ENCODE data around the gene DIS3L2.

The DIS3L2 gene

GRCh38 chr2:231924889-231925275 is 36.6 kb upstream of the DIS3L2 start:
- ATAC-seq (replicated peaks; ENCODE audit: extremely low read depth, poor library complexity, severe bottlenecking) = no peak
- H3K36me3 Mint-ChIP-seq (ENCODE audit: insufficient read depth) = no peaks in the 10 kb centered on the region
- peaks cover 76% of the 10 kb centered on the region for H3K27me3 Mint-ChIP-seq
- no peak overlapping the region for H3K27ac Mint-ChIP-seq (ENCODE audit: low read depth)
- no peaks in the 10 kb centered on the region for H3K9me3 Mint-ChIP-seq
- no peak for DNase-seq (ENCODE audit: low spot score in 2 of 2)
- peaks cover 10% of the 10 kb centered on the region for H3K4me1 Mint-ChIP-seq
- peak overlapping the region; percentile 54 for H3K4me3 Mint-ChIP-seq

GRCh38 chr2:231925303-231926179 is 36.0 kb upstream of the DIS3L2 start:
- H3K4me1 Mint-ChIP-seq = peaks cover 10% of the 10 kb centered on the region
- H3K27me3 Mint-ChIP-seq = peaks cover 73% of the 10 kb centered on the region

DNA sequence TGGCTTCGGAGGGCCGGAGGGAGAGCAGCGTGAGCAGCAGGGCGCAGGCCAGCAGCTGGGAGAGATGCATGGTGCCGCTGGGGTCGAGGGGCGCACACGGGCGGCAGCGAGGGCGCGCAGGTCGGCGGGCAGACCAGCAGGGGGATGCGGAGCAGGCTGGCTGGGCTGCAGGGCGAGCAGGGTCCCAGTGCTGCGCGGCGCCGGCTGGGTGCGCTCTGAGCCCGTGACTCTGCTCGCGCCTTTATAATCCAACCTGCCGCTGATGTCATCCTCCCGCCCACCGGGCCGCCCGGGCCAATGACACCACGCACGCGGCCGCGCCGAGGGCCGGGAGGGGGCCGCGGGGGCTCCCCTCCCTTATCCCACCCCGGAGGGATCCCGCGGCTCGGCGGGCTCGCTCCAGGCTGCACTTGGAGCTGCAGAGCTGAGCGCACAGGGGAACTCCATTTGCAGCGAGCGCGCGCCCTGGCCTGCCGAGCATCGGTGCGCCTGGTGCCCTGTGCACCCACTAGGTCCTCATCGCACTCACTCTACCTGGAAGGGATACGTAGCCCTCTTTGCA is 35.3 kb upstream of the DIS3L2 start, which contains the start of gene NPPC:
Gene NPPC (minus strand): TSS at position 217 of the 562 bp plus-strand sequence. CDS start 147 bp downstream, at position 70.
- H3K4me3 Mint-ChIP-seq = peak within 1 kb of the TSS; percentile 55
- no peak within 1 kb of the TSS for H3K27ac Mint-ChIP-seq (ENCODE audit: low read depth)
- no peaks in the 10 kb centered on the region for H3K36me3 Mint-ChIP-seq (ENCODE audit: insufficient read depth)
- no peaks in the 10 kb centered on the region for H3K9me3 Mint-ChIP-seq
- DNase-seq (ENCODE audit: low spot score in 2 of 2) (no peak), ATAC-seq (replicated peaks; ENCODE audit: extremely low read depth, poor library complexity, severe bottlenecking) (peak; percentile 47)
- H3K4me1 Mint-ChIP-seq = peaks cover 10% of the 10 kb centered on the region
- peaks cover 73% of the 10 kb centered on the region for H3K27me3 Mint-ChIP-seq

More at GRCh38 chr2:231925303-231926179, 36.0 kb upstream of the DIS3L2 start:
- Mint-ChIP-seq H3K36me3 (ENCODE audit: insufficient read depth) (no peaks in the 10 kb centered on the region), H3K27ac (ENCODE audit: low read depth) (no peak overlapping the region), H3K9me3 (no peaks in the 10 kb centered on the region), H3K4me3 (peak overlapping the region; percentile 55)
- ATAC-seq (replicated peaks; ENCODE audit: extremely low read depth, poor library complexity, severe bottlenecking) (peak; percentile 71), DNase-seq (ENCODE audit: low spot score in 2 of 2) (peak; percentile 45 to 64)

DNA sequence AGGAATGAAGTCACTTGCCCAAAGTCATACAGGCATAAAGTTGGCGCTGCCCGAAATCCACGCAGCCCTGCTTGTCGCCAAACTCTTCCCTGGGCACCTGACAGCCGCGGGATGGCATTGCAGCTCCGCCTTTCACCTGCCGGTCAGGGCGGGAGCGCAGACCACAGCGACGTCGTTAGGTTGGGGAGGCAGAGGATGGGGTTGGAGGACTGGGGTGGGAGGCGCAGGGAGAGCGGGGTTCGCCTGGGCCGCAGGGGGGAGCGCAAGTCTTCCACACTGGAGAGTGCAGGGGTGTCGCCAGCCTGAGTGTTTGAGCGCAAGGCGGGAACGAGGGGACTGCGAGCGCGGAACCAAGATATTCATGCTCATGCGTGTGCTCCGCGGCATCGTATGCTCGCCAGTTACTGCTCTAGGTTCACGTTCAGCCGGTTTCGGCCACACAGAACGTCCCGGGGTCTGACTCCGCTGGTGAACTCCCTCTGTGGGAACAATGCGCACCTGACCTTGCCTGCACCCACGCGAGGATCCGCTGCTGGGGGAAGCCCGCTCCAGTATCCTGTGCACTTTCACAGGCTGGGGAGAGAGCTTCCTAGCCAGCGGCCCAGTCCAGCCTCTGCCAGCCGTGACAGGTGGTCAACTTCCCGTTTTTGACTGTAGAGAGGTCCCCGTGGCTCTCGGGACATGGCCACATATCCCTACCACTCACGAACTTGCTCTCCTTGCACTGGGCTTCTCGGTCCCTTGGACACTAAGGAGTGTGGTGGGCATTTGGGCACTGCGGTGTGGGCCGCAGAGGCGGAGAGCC is 34.5 kb upstream of the DIS3L2 start:
- no peak for ATAC-seq (replicated peaks; ENCODE audit: extremely low read depth, poor library complexity, severe bottlenecking)
- H3K27ac Mint-ChIP-seq (ENCODE audit: low read depth) = no peak overlapping the region
- no peaks in the 10 kb centered on the region for H3K9me3 Mint-ChIP-seq
- peaks cover 72% of the 10 kb centered on the region for H3K27me3 Mint-ChIP-seq
- no peaks in the 10 kb centered on the region for H3K36me3 Mint-ChIP-seq (ENCODE audit: insufficient read depth)
- peak overlapping the region; percentile 55 for H3K4me3 Mint-ChIP-seq
- peaks cover 10% of the 10 kb centered on the region for H3K4me1 Mint-ChIP-seq
- DNase-seq (ENCODE audit: low spot score in 2 of 2) = no peak

DNA sequence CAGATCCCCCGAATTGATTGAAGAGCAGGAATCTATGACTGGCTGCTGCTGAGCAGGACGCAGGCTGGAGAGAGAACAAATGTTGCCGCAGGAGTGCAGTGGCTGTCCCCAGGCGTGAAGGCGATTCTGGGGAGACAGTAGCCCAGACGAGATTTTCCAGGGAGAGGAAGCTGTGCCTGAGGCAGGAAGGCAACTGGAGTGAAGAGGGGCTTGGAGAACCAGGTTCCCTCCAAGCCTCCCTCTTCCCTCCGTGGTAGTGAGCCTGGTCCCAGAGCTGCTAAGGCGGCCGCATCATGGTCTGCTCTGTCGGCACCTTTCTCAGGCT is 34.0 kb upstream of the DIS3L2 start:
- DNase-seq (ENCODE audit: low spot score in 2 of 2) (no peak), ATAC-seq (replicated peaks; ENCODE audit: extremely low read depth, poor library complexity, severe bottlenecking) (no peak)
- peaks cover 69% of the 10 kb centered on the region for H3K27me3 Mint-ChIP-seq
- no peak overlapping the region for H3K27ac Mint-ChIP-seq (ENCODE audit: low read depth)
- H3K9me3 Mint-ChIP-seq = no peaks in the 10 kb centered on the region
- H3K4me1 Mint-ChIP-seq = peaks cover 10% of the 10 kb centered on the region
- H3K4me3 Mint-ChIP-seq = no peak overlapping the region
- no peaks in the 10 kb centered on the region for H3K36me3 Mint-ChIP-seq (ENCODE audit: insufficient read depth)

DNA sequence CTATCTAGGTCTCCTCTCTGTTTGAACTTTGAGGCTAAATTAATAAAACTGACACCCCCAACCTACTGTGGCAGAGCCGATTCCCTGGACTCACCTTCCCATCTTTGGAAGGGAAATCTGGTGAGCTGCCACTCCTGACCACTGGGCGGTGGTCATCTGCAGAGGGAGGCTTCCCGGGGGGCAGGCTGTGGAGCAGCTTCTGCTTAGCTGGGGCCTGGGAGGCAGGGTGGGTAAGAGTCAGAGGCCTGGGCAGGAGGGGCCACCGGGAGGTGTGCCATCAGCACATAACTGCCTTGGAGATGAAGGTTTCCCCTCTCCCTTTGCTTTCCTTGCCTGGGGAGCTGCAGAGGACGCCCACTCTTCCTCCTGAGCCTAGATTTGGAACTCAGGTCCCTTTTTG is 33.0 kb upstream of the DIS3L2 start:
- Mint-ChIP-seq H3K27me3 (peaks cover 69% of the 10 kb centered on the region), H3K4me3 (peak overlapping the region; percentile 6), H3K4me1 (peaks cover 10% of the 10 kb centered on the region), H3K27ac (ENCODE audit: low read depth) (no peak overlapping the region), H3K36me3 (ENCODE audit: insufficient read depth) (no peaks in the 10 kb centered on the region), H3K9me3 (no peaks in the 10 kb centered on the region)
- no peak for ATAC-seq (replicated peaks; ENCODE audit: extremely low read depth, poor library complexity, severe bottlenecking)
- no peak for DNase-seq (ENCODE audit: low spot score in 2 of 2)

DNA sequence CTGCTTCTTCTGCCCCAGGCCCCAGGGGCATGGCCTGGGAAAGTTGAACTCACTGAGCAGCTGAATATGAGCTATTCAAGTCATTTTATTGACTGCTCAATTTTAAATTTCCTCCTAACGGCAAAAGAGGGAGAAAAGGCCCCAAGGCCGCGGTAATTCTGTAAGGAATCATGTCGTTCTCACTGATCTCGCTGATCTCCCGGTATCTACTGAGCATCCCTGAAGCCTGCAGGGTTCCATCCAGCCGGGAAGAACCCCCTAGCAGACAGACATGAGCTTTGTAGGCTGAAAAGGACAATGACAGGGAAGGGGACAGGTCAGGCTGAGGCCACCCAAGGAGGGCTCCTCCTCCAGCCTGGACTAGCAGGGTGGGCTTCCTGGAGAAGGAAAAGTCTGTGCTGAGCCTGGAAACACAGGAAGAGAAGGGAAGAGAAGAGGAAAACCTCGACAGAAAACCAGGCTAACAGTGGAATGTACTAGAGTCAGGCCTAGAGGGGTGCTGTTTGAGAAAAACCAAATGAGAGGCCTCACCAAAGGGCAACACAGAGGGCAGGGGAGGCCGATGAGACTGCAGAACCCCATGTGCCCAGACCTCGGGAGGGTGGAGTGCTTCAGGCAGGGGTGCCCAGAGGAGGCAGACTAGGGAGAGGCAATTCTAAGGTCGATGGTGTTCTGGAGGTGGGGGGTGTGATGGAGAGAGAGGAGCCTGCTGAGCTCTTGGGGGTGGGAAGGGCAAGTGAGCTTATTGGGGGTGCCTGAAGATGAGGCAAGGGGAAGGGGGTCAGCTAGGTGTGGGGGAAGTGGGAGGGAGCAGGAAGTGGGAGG is 32.4 kb upstream of the DIS3L2 start:
- Mint-ChIP-seq H3K36me3 (ENCODE audit: insufficient read depth) (no peaks in the 10 kb centered on the region), H3K27ac (ENCODE audit: low read depth) (no peak overlapping the region), H3K9me3 (no peaks in the 10 kb centered on the region), H3K4me1 (peaks cover 8% of the 10 kb centered on the region), H3K27me3 (peaks cover 64% of the 10 kb centered on the region), H3K4me3 (no peak overlapping the region)
- ATAC-seq (replicated peaks; ENCODE audit: extremely low read depth, poor library complexity, severe bottlenecking) (no peak), DNase-seq (ENCODE audit: low spot score in 2 of 2) (no peak)

DNA sequence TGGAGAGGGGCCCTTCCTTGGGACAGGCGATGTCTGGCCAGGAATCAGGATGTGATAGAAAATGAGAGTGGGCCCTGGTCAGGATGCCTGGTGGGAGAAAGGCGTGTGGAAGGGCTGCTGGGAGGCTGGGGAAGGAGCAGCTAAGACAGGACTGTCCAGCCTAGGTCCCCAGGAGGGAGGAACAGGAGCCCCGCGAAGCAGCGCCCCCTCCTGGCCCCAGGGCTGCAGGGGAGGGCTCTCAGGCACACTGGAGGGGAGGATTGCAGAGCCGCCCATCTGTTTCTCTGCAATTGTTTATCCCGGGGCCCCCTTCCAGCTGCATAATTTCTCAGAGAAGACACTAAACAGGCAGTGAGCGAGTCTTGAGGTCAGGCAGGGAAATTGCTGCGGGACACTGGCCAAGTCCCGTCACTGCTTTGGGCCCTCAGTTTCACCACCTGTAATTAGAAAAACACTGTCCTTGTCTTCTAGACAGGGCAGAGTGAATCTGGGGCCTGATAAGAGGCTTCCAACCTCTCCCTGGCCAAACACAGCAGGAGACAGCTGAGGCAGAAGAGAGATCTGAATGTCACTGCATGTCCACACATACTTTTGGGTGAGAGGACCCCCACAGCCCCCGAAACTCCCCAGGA is 31.4 kb upstream of the DIS3L2 start:
- DNase-seq (ENCODE audit: low spot score in 2 of 2) (no peak), ATAC-seq (replicated peaks; ENCODE audit: extremely low read depth, poor library complexity, severe bottlenecking) (no peak)
- Mint-ChIP-seq H3K9me3 (no peaks in the 10 kb centered on the region), H3K4me1 (no peaks in the 10 kb centered on the region), H3K27ac (ENCODE audit: low read depth) (no peak overlapping the region), H3K36me3 (ENCODE audit: insufficient read depth) (no peaks in the 10 kb centered on the region), H3K4me3 (no peak overlapping the region), H3K27me3 (peaks cover 54% of the 10 kb centered on the region)

GRCh38 chr2:231930593-231931281 is 30.8 kb upstream of the DIS3L2 start:
- no peaks in the 10 kb centered on the region for H3K9me3 Mint-ChIP-seq
- no peak overlapping the region for H3K27ac Mint-ChIP-seq (ENCODE audit: low read depth)
- H3K4me3 Mint-ChIP-seq = no peak overlapping the region
- no peak for ATAC-seq (replicated peaks; ENCODE audit: extremely low read depth, poor library complexity, severe bottlenecking)
- no peak for DNase-seq (ENCODE audit: low spot score in 2 of 2)
- H3K27me3 Mint-ChIP-seq = peaks cover 54% of the 10 kb centered on the region
- H3K4me1 Mint-ChIP-seq = no peaks in the 10 kb centered on the region
- no peaks in the 10 kb centered on the region for H3K36me3 Mint-ChIP-seq (ENCODE audit: insufficient read depth)

GRCh38 chr2:231931481-231931915 is 30.0 kb upstream of the DIS3L2 start:
- Mint-ChIP-seq H3K9me3 (no peaks in the 10 kb centered on the region), H3K36me3 (ENCODE audit: insufficient read depth) (no peaks in the 10 kb centered on the region), H3K27ac (ENCODE audit: low read depth) (no peak overlapping the region), H3K27me3 (peaks cover 52% of the 10 kb centered on the region), H3K4me3 (no peak overlapping the region), H3K4me1 (no peaks in the 10 kb centered on the region)
- ATAC-seq (replicated peaks; ENCODE audit: extremely low read depth, poor library complexity, severe bottlenecking) (no peak), DNase-seq (ENCODE audit: low spot score in 2 of 2) (no peak)

DNA sequence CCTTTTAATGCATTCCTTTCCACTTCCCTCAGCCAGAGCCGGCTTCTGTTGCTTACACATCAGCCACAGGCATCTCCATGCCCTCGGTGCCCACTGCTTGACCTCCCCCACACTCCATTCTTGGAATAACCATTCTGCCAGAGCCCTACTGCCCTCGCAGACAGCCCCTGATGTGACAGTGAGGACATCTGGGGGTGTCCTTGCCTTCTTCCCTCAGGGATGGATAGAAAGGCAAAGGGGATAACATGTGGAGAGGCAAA is 28.9 kb upstream of the DIS3L2 start:
- Mint-ChIP-seq H3K9me3 (no peaks in the 10 kb centered on the region), H3K27me3 (peaks cover 40% of the 10 kb centered on the region), H3K4me3 (no peak overlapping the region), H3K36me3 (ENCODE audit: insufficient read depth) (no peaks in the 10 kb centered on the region), H3K27ac (ENCODE audit: low read depth) (no peak overlapping the region), H3K4me1 (no peaks in the 10 kb centered on the region)
- ATAC-seq (replicated peaks; ENCODE audit: extremely low read depth, poor library complexity, severe bottlenecking) (no peak), DNase-seq (ENCODE audit: low spot score in 2 of 2) (peak in 1 of 2 donors; percentile 2)
